SJSA1 (cell line): Measurements from ENCODE around the gene ZNF512. TPM values are rescaled to one million over a fixed set of nuclear protein-coding genes. Genes with fewer than 3 reads are reported as not detected.
"Not testable (repeated sequence)": the region's sequence is repeated elsewhere in the genome, so short reads cannot be mapped to it uniquely, and the experiment has no call there.

Experiments used
- DNase-seq, 2 experiments: peaks; one replicate each; pipeline ENCODE4 v3.0.0-alpha.2; 2015 to 2020; ENCODE audit warnings: low spot score in 2 of 2, low read depth in 1 of 2
- H3K27ac ChIP-seq: fragments of 250-450 bp; sonication (Bioruptor Pico); 2 replicates; pipeline ENCODE4 v1.5.1; 2020; ENCODE audit warnings: mild to moderate bottlenecking, moderate library complexity
- H3K27me3 ChIP-seq: fragments of 250-450 bp; sonication (Bioruptor Pico); replicated peaks from 2 replicates; pipeline ENCODE4 v1.5.1; 2020; ENCODE audit warnings: mild to moderate bottlenecking, moderate library complexity
- H3K36me3 ChIP-seq: fragments of 250-450 bp; sonication (Bioruptor Pico); 2 replicates; pipeline ENCODE4 v1.5.1; 2020; ENCODE audit warnings: mild to moderate bottlenecking
- H3K4me1 ChIP-seq: fragments of 250-450 bp; sonication (Bioruptor Pico); replicated peaks from 2 replicates; pipeline ENCODE4 v1.6.1; 2021; ENCODE audit warnings: mild to moderate bottlenecking
- H3K4me3 ChIP-seq: fragments of 250-450 bp; sonication (Bioruptor Pico); 2 replicates; pipeline ENCODE4 v1.5.1; 2020; ENCODE audit warnings: mild to moderate bottlenecking
- H3K9me3 ChIP-seq: fragments of 250-450 bp; sonication (Bioruptor Pico); replicated peaks from 2 replicates; pipeline ENCODE4 v1.5.1; 2020; ENCODE audit warnings: mild to moderate bottlenecking
- total RNA-seq: library from RNA; depleted of rRNA; stranded (reverse); fragments of >200 nt; shearing (Covaris generic); gene quantifications from 2 replicates; pipeline ENCODE4 v1.2.3, GENCODE V29; 2014; rRNA removed

The ZNF512 gene, protein sequence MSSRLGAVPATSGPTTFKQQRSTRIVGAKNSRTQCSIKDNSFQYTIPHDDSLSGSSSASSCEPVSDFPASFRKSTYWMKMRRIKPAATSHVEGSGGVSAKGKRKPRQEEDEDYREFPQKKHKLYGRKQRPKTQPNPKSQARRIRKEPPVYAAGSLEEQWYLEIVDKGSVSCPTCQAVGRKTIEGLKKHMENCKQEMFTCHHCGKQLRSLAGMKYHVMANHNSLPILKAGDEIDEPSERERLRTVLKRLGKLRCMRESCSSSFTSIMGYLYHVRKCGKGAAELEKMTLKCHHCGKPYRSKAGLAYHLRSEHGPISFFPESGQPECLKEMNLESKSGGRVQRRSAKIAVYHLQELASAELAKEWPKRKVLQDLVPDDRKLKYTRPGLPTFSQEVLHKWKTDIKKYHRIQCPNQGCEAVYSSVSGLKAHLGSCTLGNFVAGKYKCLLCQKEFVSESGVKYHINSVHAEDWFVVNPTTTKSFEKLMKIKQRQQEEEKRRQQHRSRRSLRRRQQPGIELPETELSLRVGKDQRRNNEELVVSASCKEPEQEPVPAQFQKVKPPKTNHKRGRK
- 35.2 and 52.8 TPM in 2 replicates for total RNA-seq

DNA sequence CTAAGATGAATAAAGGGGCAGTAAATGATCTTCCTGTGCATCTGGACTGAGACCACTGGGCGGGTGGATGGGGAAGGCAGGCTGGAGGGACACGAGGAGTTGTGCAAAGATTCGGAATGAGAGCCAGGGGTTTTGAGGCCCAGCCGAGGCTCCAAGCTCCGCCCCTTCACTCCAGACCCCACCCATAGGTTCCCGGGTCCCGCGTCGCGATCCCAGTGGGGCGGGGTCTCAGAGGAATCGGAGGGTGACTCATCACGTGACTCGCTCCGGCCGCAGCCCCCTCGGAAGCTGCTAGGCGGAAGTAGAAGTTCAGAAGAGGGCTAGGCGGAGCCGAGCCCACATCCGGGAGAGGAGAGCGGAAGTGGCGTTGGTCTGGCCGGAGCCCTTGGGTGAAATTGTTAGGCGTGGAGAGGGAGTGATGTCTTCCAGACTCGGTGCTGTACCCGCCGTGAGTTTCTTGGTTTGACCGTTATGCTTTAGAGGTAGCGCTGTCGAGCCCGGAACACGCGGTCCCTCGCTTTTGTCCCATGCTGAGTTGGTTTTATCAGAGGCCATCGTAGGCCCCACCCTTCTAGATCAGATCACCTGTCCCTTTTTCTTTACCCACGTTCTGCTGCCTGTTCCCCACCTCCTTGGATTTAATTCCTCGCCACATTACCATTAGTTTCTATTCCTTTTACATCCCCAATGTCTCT lies at the start of gene ZNF512:
ZNF512 (plus strand) TSS at position 348 of the 695 bp plus-strand sequence; CDS start at position 419, 71 bp downstream.
- H3K4me1 ChIP-seq, result peaks cover 25% of the 10 kb centered on the region
- H3K36me3 ChIP-seq, result peaks cover 10% of the 10 kb centered on the region; the same call in 1 of the 2 replicates
- DNase-seq, result peak; percentile 91 to 96
- H3K4me3 ChIP-seq, result peak within 1 kb of the TSS; percentile 60
- peak within 1 kb of the TSS; percentile 61 for H3K27ac ChIP-seq
- 0 out of 2 replicates have a peak, but pooled peaks cover 2% of the 10 kb centered on the region for H3K9me3 ChIP-seq
- H3K27me3 ChIP-seq, result no peaks in the 10 kb centered on the region

DNA sequence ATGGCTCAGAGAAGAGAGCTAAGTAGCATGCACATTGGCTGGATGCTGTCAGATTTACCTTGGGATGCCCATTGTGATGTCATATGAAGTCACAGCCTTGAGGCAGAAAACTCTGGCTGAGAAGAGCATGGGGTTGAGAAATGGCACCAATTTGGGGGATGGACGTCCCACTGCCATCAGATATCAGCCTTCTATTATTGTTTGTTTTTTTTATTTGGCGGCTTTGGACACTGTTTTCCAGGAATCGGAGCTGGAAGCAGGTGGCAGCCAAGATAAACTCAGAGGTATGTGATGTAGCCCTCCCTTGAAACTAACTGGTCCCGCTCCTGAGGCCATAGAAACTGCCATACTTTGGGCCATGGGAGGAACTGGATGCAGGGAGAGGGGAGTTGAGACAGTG lies 45.6 kb upstream of the ZNF512 start:
- Histone ChIP-seq H3K36me3 (no peaks in the 10 kb centered on the region), H3K4me1 (no peaks in the 10 kb centered on the region), H3K9me3 (no peaks in the 10 kb centered on the region)

DNA sequence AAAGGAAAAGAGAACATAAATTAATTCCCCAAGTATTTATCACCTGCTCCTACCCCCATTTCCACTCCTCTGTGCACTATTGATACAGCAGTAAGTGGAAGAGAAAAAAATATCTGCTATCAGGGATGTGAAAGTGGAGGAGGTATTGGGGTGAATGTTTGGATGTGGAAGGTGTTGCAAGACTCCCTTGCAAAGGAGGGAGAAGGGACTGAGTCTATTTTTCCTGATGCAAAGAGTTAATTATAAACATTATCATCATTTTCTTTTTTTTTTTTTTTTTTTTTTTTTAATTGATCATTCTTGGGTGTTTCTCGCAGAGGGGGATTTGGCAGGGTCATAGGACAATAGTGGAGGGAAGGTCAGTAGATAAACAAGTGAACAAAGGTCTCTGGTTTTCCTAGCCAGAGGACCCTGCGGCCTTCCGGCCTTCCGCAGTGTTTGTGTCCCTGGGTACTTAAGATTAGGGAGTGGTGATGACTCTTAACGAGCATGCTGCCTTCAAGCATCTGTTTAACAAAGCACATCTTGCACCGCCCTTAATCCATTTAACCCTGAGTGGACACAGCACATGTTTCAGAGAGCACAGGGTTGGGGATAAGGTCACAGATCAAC lies 43.9 kb upstream of the ZNF512 start:
- not testable (repeated sequence) for H3K4me1 ChIP-seq, H3K27me3 ChIP-seq, H3K9me3 ChIP-seq, DNase-seq, H3K4me3 ChIP-seq, H3K36me3 ChIP-seq, H3K27ac ChIP-seq

More for the DNA sequence above, 45.6 kb upstream of the ZNF512 start:
- no peak for DNase-seq
- H3K27ac ChIP-seq, result no peak overlapping the region
- no peaks in the 10 kb centered on the region for H3K27me3 ChIP-seq
- no peak overlapping the region for H3K4me3 ChIP-seq

DNA sequence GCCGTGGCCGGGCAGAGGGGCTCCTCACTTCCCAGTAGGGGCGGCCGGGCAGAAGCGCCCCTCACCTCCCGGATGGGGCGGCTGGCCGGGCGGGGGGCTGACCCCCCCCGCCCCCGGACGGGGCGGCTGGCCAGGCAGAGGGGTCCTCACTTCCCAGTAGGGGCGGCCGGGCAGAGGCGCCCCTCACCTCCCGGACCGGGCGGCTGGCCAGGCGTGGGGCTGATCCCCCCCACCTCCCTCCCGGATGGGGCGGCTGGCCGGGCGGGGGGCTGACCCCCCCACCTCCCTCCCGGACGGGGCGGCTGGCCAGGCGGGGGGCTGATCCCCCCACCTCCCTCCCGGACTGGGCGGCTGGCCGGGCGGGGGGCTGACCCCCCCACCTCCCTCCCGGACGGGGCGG lies 43.2 kb upstream of the ZNF512 start:
- not testable (repeated sequence) for H3K27ac ChIP-seq, H3K9me3 ChIP-seq

DNA sequence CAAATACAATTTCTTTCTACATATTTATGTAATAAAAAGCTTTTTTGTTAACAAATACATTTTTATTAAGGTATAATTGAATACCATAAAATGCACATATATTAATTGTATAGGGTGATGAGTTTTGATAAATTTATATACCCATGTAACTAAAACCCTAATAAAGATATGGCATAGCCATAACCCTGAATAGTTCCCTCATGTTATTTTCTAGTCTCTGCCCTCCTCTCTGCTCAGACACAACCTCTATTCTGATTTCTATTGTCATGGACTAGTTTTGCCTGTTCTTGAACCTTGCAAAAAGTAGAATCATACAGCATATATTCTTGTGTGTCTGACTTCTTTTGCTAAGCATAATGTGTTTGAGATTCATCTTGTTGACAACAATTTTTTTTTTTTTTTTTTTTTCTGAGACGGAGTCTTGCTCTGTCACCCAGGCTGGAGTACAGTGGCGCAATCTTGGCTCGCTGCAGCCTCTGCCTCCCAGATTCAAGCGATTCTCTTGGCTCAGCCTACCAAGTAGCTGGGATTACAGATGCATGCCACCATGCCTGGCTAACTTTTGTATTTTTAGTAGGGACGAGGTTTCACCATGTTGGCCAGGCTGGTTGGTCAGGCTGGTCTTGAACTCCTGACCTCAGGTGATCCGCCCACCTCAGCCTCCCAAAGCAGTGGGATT lies 38.6 kb upstream of the ZNF512 start:
- Histone ChIP-seq H3K27ac (no peak overlapping the region), H3K9me3 (no peaks in the 10 kb centered on the region), H3K4me1 (no peaks in the 10 kb centered on the region), H3K4me3 (no peak overlapping the region), H3K27me3 (no peaks in the 10 kb centered on the region), H3K36me3 (no peaks in the 10 kb centered on the region)
- DNase-seq, result no peak

More for the DNA sequence above, 43.2 kb upstream of the ZNF512 start:
- not testable (repeated sequence) for H3K36me3 ChIP-seq, DNase-seq, H3K4me3 ChIP-seq, H3K27me3 ChIP-seq, H3K4me1 ChIP-seq

DNA sequence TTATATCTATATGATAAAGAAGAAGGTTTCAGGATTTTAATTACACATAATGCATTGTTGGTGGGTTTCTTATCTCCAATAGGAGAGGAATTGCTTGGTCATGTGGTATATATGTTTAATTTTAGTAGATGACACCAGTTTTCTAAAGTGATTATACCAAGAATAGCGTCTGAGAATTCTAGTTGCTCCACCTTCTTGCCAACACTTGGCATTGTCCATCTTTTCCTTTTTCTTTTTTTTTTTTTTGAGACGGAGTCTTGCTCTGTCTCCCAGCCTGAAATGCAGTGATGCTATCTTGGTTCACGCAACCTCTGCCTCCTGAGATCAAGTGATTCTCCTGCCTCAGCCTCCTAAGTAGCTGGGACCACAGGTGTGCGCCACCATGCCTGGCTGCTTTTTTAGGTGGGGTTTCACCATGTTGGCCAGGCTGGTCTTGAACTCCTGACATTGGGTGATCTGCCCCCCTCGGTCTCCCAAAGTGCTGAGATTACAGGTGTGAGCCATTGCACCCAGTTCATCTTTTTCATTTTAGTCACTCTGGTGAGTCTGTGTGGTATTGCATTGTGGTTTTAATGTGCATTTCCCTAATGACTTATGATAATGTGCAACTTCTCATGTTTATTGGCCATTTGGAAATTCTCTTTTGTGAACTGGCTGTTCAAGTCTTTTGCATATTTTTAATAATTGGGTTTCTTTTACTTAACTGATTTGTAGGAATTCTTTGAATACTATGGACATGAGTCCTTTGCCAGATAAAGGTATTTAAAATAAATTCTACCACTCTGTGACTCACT lies 37.3 kb upstream of the ZNF512 start:
- no peak overlapping the region for H3K27ac ChIP-seq
- no peaks in the 10 kb centered on the region for H3K27me3 ChIP-seq
- H3K36me3 ChIP-seq, result no peaks in the 10 kb centered on the region
- no peak overlapping the region for H3K4me3 ChIP-seq
- peak in 1 of 2 experiments; percentile 14 for DNase-seq
- no peaks in the 10 kb centered on the region for H3K4me1 ChIP-seq
- no peaks in the 10 kb centered on the region for H3K9me3 ChIP-seq

DNA sequence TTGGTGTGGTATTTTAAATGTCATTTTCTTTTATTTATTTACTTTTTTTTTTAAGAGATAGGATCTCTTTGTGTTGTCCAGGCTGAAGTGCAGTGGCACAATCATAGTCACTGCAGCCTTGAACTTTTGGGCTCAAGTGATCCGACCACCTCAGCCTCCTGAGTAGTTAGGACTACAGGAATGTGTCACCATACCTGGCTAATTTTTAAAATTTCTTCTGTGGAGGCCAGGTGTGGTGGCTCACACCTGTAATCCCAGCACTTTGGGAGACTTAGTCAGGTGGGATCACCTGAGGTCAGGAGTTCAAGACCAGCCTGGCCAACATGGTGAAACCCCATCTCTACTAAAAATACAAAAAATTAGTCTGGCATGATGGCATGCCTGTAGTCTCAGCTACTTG lies 33.5 kb upstream of the ZNF512 start:
- Histone ChIP-seq H3K36me3 (no peaks in the 10 kb centered on the region), H3K27ac (no peak overlapping the region), H3K9me3 (no peaks in the 10 kb centered on the region), H3K27me3 (peaks cover 5% of the 10 kb centered on the region), H3K4me1 (no peaks in the 10 kb centered on the region), H3K4me3 (no peak overlapping the region)
- DNase-seq, result no peak

DNA sequence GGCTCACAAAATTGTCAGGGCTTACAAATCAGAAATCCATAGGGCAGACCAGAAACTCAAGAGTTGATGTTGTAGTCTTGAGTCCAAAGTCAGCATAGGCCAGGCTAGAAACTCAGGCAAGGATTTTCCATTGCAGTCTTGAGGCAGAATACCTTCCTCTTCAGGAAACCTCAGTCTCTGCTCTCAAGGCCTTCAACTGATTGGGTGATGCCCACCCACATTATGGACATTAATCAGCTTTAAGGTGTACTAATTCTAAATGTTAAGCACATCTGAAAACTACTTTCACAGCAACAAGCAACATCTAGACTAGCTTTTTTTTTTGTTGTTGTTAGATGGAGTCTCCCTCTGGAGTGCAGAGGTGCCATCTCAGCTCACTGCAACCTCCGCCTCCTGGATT lies 31.3 kb upstream of the ZNF512 start:
- no peaks in the 10 kb centered on the region for H3K9me3 ChIP-seq
- no peaks in the 10 kb centered on the region for H3K4me1 ChIP-seq
- H3K4me3 ChIP-seq, result no peak overlapping the region
- no peak overlapping the region for H3K27ac ChIP-seq
- H3K27me3 ChIP-seq, result peaks cover 5% of the 10 kb centered on the region
- no peak for DNase-seq
- H3K36me3 ChIP-seq, result no peaks in the 10 kb centered on the region

DNA sequence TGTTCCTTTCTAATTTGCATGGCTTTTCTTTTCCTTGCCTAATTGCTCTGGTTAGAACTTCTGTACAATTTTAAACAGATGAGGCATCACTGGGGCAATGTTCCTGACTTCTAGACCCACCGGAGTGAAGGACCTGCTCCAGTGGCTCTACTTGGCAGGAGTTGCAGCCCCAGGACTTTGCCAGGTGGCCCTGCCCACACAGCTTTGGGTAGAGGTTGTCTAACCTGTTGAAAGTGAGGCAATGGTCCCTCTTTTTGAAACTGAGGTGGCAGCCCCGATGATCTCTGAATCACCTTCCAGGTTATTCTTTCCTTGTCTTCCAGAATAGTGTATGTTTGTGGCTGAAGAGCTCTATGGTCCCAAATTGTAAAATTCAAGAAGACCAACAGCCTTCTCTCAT lies 29.9 kb upstream of the ZNF512 start:
- H3K27me3 ChIP-seq, result peaks cover 5% of the 10 kb centered on the region

DNA sequence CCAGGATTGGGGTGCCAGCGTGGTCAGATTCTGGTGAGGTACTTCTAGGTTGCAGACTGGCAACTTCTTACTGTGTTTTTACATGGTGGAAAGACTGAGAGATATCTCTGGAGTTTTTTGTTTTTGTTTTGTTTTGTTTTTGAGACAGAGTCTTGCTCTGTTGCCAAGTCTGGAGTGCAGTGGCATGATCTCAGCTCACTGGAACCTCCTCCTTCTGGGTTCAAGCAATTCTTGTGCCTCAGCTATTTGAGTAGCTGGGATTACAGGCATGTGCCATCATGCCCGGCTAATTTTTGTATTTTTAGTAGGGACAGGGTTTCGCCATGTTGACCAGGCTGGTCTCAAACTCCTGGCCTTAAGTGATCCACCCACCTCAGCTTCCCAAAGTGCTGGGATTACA lies 28.4 kb upstream of the ZNF512 start:
- not testable (repeated sequence) for DNase-seq

More for the DNA sequence above, 29.9 kb upstream of the ZNF512 start:
- Histone ChIP-seq H3K4me3 (no peak overlapping the region), H3K4me1 (no peaks in the 10 kb centered on the region), H3K36me3 (no peaks in the 10 kb centered on the region), H3K9me3 (no peaks in the 10 kb centered on the region), H3K27ac (no peak overlapping the region)
- DNase-seq, result no peak

DNA sequence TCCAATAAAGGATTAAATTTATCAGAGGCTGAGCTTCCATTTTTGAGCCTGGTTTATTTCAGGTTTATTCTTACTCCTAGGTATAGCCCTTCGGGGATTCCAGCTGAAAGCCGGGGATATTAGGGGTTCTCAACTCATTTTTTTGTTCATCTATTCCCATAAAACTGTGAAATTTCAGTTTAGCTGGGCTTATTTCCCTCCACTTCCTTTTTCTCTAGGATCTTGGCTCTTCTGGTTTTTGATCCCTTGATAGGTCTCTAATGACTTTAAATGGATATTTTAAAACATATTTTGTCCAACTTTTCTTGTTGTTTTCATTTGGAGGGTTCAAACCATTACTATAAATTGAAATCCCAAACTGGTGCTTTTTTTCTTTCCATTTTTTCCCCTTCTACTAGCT lies 23.6 kb upstream of the ZNF512 start:
- H3K27ac ChIP-seq, result no peak overlapping the region
- no peaks in the 10 kb centered on the region for H3K9me3 ChIP-seq
- no peak overlapping the region for H3K4me3 ChIP-seq
- no peaks in the 10 kb centered on the region for H3K36me3 ChIP-seq
- H3K27me3 ChIP-seq, result no peaks in the 10 kb centered on the region
- no peak for DNase-seq
- H3K4me1 ChIP-seq, result no peaks in the 10 kb centered on the region

More for the DNA sequence above, 28.4 kb upstream of the ZNF512 start:
- not testable (repeated sequence) for H3K4me1 ChIP-seq, H3K27me3 ChIP-seq, H3K9me3 ChIP-seq, H3K4me3 ChIP-seq, H3K27ac ChIP-seq, H3K36me3 ChIP-seq

DNA sequence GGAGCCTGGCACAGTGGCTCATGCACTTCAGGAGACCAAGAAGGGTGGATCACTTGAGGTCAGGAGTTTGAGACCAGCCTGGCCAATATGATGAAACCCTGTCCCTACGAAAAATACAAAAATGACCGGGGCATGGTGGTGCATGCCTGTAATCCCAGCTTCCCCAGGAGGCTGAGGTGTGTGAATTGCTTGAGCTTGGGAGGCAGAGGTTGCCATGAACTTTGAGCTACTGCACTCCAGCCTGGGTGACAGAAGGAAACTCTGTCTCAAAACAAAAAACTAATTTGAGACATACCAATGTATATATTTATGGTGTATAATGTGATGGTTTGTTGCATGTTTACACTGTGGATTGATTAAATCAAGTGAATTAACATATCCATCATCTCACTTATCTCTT lies 21.8 kb upstream of the ZNF512 start:
- peaks cover 3% of the 10 kb centered on the region for H3K4me1 ChIP-seq
- H3K4me3 ChIP-seq, result no peak overlapping the region
- no peaks in the 10 kb centered on the region for H3K9me3 ChIP-seq
- no peaks in the 10 kb centered on the region for H3K36me3 ChIP-seq
- H3K27ac ChIP-seq, result no peak overlapping the region
- DNase-seq, result no peak
- H3K27me3 ChIP-seq, result no peaks in the 10 kb centered on the region

DNA sequence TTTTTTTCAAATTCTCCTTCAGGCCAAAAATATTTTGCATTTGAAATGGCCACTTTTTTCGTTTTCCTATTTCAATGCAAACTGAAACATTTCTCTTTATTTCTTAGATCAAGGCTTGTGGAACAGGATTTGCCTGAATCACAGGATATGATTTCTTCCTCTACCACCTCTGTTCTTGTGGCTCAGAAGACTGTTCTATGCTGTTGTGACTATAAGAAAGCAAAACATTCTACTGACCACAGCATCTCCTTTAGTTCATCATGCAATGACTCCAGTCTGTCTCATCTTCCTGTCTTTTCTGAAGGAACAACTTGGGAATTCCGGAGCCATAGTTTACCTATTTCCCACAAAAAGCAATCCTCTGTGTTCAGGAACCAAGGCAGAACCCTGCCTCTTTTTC lies 16.2 kb upstream of the ZNF512 start:
- DNase-seq, result peak in 1 of 2 experiments; percentile 27
- Histone ChIP-seq H3K4me3 (no peak overlapping the region), H3K27ac (peak overlapping the region; percentile 60)

More for the DNA sequence above, 16.2 kb upstream of the ZNF512 start:
- Histone ChIP-seq H3K9me3 (no peaks in the 10 kb centered on the region; the same call in 1 of the 2 replicates), H3K36me3 (no peaks in the 10 kb centered on the region), H3K4me1 (peaks cover 17% of the 10 kb centered on the region), H3K27me3 (no peaks in the 10 kb centered on the region)
